ENCODE data around the gene UQCRH.
"Not testable (repeated sequence)": the region's sequence is repeated elsewhere in the genome, so short reads cannot be mapped to it uniquely, and the experiment has no call there.

GRCh38 chr1:46355920-46356319 lies 52.4 kb downstream of the UQCRH start:
- TF ChIP-seq POLR2A, CTCF (IDR thresholded peaks at IDR 0.05): not testable (repeated sequence)
